Skeletal muscle tissue (tissue), 4 donors: ENCODE measurements around the gene RASSF4. TPM values are rescaled to one million over a fixed set of nuclear protein-coding genes. Genes with fewer than 3 reads are reported as not detected.

Source experiments
- H3K27ac ChIP-seq: one replicate; pipeline ENCODE4 v1.7.0; 2013; ENCODE audit warnings: mild to moderate bottlenecking, low read depth, low read length, inconsistent platforms
- H3K27me3 ChIP-seq, 3 donors: one replicate each; pipeline ENCODE4 v1.7.0; 2013; ENCODE audit warnings: low read length in 3 of 3; ENCODE audit not compliant: control insufficient read depth in 3 of 3, insufficient read depth in 3 of 3
- H3K36me3 ChIP-seq, 3 donors: one replicate each; pipeline ENCODE4 v1.7.0; 2013; ENCODE audit warnings: low read length in 3 of 3; ENCODE audit not compliant: control insufficient read depth in 3 of 3, insufficient read depth in 3 of 3
- H3K4me1 ChIP-seq, 3 donors: one replicate each; pipeline ENCODE4 v1.7.0; 2013; ENCODE audit warnings: low read length in 3 of 3, mild to moderate bottlenecking in 3 of 3; ENCODE audit not compliant: control insufficient read depth in 3 of 3, insufficient read depth in 3 of 3
- H3K4me3 ChIP-seq, 3 donors: one replicate each; pipeline ENCODE4 v1.7.0; 2013; ENCODE audit warnings: low read length in 3 of 3
- H3K9ac ChIP-seq, 3 donors: one replicate each; pipeline ENCODE4 v1.7.0; 2013; ENCODE audit warnings: low read length in 3 of 3, mild to moderate bottlenecking in 3 of 3, moderate library complexity in 2 of 3, low read depth in 1 of 3
- H3K9me3 ChIP-seq, 3 donors: one replicate each; pipeline ENCODE4 v1.7.0; 2013; ENCODE audit warnings: low read length in 3 of 3; ENCODE audit not compliant: control insufficient read depth in 3 of 3
- total RNA-seq: library from RNA; depleted of rRNA; stranded (reverse); fragments of >200 nt; gene quantifications from one replicate; pipeline ENCODE4 v1.2.3, GENCODE V29; 2014
- donor health status: Osteomylitis.

The RASSF4 gene
- total RNA-seq, 1 donor from 2014 or later, result 21.4 TPM

DNA sequence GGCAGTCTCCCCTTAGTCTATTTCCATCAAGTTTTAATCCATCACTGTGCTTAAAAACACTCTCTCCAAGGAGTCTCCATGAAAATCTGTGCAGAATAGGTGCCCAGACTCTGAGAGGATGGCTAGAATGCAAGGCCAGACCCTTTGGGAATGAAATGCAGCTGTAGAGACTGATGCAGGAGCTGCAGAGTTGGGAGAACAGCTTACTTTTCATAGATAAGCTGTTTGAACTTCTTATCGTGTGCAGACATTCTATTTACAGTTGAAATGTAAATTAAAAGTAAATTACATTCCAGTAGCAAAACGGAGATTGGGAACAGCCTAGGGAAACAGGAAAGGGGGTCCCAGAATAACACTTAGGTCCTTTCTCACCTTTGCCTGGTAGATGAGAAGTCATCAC is 56.0 kb downstream of the RASSF4 start:
- Histone ChIP-seq H3K9me3 (no peaks in the 10 kb centered on the region), H3K9ac (no peak overlapping the region), H3K36me3 (no peaks in the 10 kb centered on the region), H3K27me3 (no peaks in the 10 kb centered on the region), H3K4me3 (no peak overlapping the region), H3K27ac (no peak overlapping the region), H3K4me1 (no peaks in the 10 kb centered on the region)

GRCh38 chr10:45023426-45023825 is 63.8 kb downstream of the RASSF4 start:
- H3K9ac ChIP-seq, result no peak overlapping the region
- H3K27ac ChIP-seq, result no peak overlapping the region
- no peaks in the 10 kb centered on the region for H3K4me1 ChIP-seq
- H3K9me3 ChIP-seq, result peaks cover 0 to 4% (median 3%) of the 10 kb centered on the region in 3 donors
- no peak overlapping the region for H3K4me3 ChIP-seq
- no peaks in the 10 kb centered on the region for H3K36me3 ChIP-seq
- H3K27me3 ChIP-seq, result no peaks in the 10 kb centered on the region

- Histone ChIP-seq H3K9me3 (no peaks in the 10 kb centered on the region), H3K27me3 (no peaks in the 10 kb centered on the region), H3K9ac (no peak overlapping the region), H3K4me3 (no peak overlapping the region), H3K27ac (no peak overlapping the region), H3K4me1 (no peaks in the 10 kb centered on the region), H3K36me3 (no peaks in the 10 kb centered on the region)
These were observed 74.7 kb downstream of the RASSF4 start for GRCh38 chr10:45034301-45034700.

DNA sequence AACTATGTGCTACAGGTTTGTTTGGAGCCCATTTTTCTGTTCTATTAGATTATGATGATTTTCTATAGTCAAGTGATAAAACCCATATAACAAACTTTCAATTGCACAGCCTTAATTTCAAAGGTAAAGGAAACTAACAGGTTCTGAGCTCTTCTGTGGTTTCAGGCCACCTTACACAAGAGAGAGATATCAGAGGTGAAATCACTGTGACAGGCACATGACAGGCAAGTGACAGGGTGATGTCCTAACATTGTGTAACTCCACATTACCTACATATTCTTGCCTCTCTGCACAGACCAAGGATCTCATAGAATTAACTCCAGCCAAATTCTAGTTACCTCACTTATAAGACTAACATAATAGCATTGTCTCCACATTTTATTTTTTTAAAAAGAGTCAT is 76.1 kb downstream of the RASSF4 start:
- Histone ChIP-seq H3K4me3 (no peak overlapping the region), H3K27ac (no peak overlapping the region)

GRCh38 chr10:45040921-45041542 is 81.4 kb downstream of the RASSF4 start:
- H3K27me3 ChIP-seq, result no peaks in the 10 kb centered on the region
- no peaks in the 10 kb centered on the region for H3K9me3 ChIP-seq
- H3K4me1 ChIP-seq, result no peaks in the 10 kb centered on the region
- no peak overlapping the region for H3K9ac ChIP-seq
- no peak overlapping the region for H3K4me3 ChIP-seq
- no peaks in the 10 kb centered on the region for H3K36me3 ChIP-seq
- no peak overlapping the region for H3K27ac ChIP-seq

More for the DNA sequence above, 76.1 kb downstream of the RASSF4 start:
- no peak overlapping the region for H3K9ac ChIP-seq
- no peaks in the 10 kb centered on the region for H3K9me3 ChIP-seq
- no peaks in the 10 kb centered on the region for H3K27me3 ChIP-seq
- H3K4me1 ChIP-seq, result no peaks in the 10 kb centered on the region
- H3K36me3 ChIP-seq, result no peaks in the 10 kb centered on the region

- H3K9me3 ChIP-seq, result no peaks in the 10 kb centered on the region
- no peaks in the 10 kb centered on the region for H3K27me3 ChIP-seq
- H3K27ac ChIP-seq, result no peak overlapping the region
- no peak overlapping the region for H3K9ac ChIP-seq
- H3K36me3 ChIP-seq, result no peaks in the 10 kb centered on the region
- no peaks in the 10 kb centered on the region for H3K4me1 ChIP-seq
- H3K4me3 ChIP-seq, result no peak overlapping the region
These were observed 84.7 kb downstream of the RASSF4 start for GRCh38 chr10:45044290-45044689.

Other genes starting within 250 kb of the RASSF4 start
- gene TMEM72, start 48.5 kb upstream of the RASSF4 start, total RNA-seq, result under 0.01 TPM
- 12.5 TPM for gene DEPP1, start 19.0 kb downstream of the RASSF4 start, total RNA-seq
- gene ZNF22, start 41.1 kb downstream of the RASSF4 start, total RNA-seq, result 25.6 TPM